Sigmoid colon (tissue), 4 donors: Measurements from ENCODE around the gene EHD2.

Experiments used
- EP300 ChIP-seq, 4 donors: sonication (generic); formaldehyde crosslinking; IDR thresholded peaks; one replicate each; pipeline ENCODE4 v1.6.1; 2017; ENCODE audit warnings: antibody characterized with exemption in 4 of 4
- POLR2A ChIP-seq, 2 donors: fragments of 450-650 bp; IDR thresholded peaks; one replicate each; pipeline ENCODE4 v1.6.1; 2016; ENCODE audit warnings: antibody characterized with exemption in 2 of 2, mild to moderate bottlenecking in 2 of 2, moderate library complexity in 2 of 2
- POLR2AphosphoS5 ChIP-seq, 4 donors: sonication (generic); formaldehyde crosslinking; IDR thresholded peaks; one replicate each; pipeline ENCODE4 v1.6.1; 2017; ENCODE audit warnings: antibody characterized with exemption in 4 of 4
- TF ChIP-seq, protein P1 (sequence below), 4 experiments: fragments of 450-650 bp in 3 of 4; fragments of 200-600 bp in 1 of 4; IDR thresholded peaks; one replicate each; pipeline ENCODE4 v1.5.1; 2016 to 2019; ENCODE audit warnings: antibody characterized with exemption in 4 of 4, mild to moderate bottlenecking in 3 of 4, moderate library complexity in 2 of 4

DNA sequence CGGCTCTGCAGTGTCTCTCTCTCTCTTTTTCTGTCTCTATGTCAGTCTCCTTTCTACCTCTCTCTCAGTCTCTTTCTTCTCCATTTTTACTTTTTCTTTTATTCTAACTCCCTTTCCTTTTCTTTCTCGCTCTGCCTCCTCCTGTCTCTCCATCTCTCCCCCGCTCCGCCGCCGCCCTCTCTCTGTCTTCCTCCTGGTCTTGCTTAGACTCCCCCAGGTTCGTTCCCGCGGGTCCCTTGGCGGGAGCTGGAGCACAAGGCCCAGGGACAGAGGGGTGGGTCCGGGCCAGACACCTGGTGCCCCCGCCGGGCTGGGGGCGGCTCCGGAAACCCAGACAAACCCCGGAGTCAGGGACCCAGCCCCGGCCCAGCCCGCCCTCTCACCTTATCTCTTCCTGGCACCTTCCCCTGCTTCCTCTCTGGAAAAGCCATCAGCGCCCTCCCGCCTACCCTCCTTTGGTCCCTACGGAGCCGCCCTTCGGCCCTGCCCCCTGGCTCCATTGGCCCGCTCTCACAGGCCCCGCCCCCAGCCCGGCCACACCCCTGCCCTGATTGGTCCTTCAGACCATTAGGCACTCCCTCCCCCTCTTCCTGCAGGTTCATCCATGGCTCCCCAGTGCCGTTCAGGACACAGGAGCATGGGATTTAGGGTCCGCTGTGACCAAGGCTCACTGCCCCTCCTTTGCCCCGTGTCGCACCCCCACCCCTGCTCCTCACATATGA is 16.7 kb downstream of the EHD2 start:
- TF ChIP-seq, protein P1, sequence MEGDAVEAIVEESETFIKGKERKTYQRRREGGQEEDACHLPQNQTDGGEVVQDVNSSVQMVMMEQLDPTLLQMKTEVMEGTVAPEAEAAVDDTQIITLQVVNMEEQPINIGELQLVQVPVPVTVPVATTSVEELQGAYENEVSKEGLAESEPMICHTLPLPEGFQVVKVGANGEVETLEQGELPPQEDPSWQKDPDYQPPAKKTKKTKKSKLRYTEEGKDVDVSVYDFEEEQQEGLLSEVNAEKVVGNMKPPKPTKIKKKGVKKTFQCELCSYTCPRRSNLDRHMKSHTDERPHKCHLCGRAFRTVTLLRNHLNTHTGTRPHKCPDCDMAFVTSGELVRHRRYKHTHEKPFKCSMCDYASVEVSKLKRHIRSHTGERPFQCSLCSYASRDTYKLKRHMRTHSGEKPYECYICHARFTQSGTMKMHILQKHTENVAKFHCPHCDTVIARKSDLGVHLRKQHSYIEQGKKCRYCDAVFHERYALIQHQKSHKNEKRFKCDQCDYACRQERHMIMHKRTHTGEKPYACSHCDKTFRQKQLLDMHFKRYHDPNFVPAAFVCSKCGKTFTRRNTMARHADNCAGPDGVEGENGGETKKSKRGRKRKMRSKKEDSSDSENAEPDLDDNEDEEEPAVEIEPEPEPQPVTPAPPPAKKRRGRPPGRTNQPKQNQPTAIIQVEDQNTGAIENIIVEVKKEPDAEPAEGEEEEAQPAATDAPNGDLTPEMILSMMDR (IDR thresholded peaks at IDR 0.05) = no peak
- no peak for TF ChIP-seq POLR2A (IDR thresholded peaks at IDR 0.05)
- TF ChIP-seq POLR2AphosphoS5 (IDR thresholded peaks at IDR 0.05) = peak in 1 of 4 donors; percentile 8
- no peak for TF ChIP-seq EP300 (IDR thresholded peaks at IDR 0.05)
